Stimulated activated CD8-positive, alpha-beta memory T cell treated with anti-CD3 and anti-CD28 coated beads, Interleukin-7, amount 100 ng/mL, for 4 hours (primary cell): ENCODE data around the gene ABCB7.
"Not testable (repeated sequence)": the region's sequence is repeated elsewhere in the genome, so short reads cannot be mapped to it uniquely, and the experiment has no call there.

Source experiments
- DNase-seq, 2 donors: peaks; one replicate each; pipeline ENCODE4 v3.0.0-alpha.2; 2020; ENCODE audit warnings: low read depth in 2 of 2

ABCB7 gene

DNA sequence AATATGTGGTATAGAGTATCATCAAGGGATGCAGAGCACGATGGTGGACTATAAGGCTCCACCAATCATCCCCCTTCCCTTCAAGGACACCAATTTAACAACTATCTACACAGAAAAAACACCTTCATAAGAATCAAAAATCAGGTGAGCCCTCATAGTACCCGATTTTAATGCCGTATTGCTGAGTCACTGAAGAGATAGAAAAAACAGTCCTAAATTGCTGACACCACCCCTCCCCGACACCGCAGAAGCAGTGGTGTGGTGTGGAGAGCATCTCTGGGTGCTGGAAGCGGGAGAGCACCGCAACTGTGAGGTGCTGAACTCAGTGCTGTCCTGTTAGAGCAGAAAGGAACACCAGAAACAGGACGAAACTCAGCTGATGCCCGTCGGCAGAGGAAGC, 49.3 kb downstream of the ABCB7 start:
- DNase-seq, result no peak

DNA sequence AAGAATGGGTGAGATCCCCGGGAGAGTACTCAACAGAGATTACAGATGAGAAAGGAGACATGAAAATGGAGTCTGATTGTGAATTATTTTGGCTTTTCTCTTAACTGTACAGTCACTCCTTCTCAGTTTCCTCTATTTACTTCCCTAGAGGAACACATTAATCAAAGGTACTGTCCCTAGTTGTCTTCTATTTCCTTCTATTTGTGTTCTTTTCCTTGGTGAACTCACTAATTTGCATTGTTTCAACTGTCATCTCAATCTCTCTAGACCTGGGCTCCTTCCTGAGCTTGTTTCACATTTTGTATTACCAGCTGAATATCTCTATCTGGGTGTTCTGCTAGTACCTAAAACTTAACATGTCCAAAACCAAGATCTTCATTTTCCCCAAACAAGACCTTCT, 59.8 kb downstream of the ABCB7 start:
- DNase-seq, result no peak

- DNase-seq, result no peak
Observed at GRCh38 chrX:75086731-75087195, 69.3 kb downstream of the ABCB7 start.

DNA sequence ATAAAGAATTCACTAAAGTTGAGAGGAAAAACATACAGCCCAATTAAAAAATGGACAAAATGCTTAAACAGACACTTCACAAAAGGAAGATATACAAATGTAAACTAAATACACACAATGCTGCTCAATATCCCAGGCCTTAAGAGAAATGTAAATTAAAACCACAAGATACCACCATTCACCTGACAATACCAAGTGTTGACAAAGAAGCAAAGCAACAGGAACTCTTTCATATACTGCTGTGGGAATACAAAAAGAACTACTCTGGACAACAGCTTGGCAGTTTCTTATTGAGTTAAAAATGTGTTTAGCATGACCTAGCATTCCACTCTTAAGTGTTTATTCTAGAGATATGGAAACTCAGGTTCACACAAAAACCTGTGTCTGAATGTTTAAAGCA, 71.3 kb downstream of the ABCB7 start:
- no peak for DNase-seq

- DNase-seq, result no peak
Observed at GRCh38 chrX:75076429-75076828, 79.7 kb downstream of the ABCB7 start.

DNA sequence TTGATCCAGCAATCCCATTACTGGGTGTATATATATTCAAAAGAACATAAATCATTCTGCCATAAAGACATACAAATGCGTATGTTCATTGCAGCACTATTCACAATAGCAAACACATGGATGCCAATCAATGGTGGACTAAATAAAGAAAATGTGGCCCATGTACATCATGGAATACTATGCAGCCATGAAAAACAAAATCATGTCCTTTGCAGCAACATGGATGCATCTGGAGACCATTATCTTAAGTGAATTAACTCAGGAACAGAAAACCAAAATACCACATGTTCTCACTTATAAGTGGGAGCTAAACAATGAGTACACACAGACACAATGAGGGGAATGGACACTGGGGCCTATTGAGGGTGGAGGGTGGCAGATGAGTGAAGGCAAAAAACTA, 81.6 kb downstream of the ABCB7 start:
- no peak for DNase-seq

- no peak for DNase-seq
Observed at GRCh38 chrX:75071334-75071733, 84.7 kb downstream of the ABCB7 start.

- no peak for DNase-seq
Observed at GRCh38 chrX:75067931-75068330, 88.2 kb downstream of the ABCB7 start.

- DNase-seq, result no peak
Observed at GRCh38 chrX:75061701-75062100, 94.4 kb downstream of the ABCB7 start.

DNA sequence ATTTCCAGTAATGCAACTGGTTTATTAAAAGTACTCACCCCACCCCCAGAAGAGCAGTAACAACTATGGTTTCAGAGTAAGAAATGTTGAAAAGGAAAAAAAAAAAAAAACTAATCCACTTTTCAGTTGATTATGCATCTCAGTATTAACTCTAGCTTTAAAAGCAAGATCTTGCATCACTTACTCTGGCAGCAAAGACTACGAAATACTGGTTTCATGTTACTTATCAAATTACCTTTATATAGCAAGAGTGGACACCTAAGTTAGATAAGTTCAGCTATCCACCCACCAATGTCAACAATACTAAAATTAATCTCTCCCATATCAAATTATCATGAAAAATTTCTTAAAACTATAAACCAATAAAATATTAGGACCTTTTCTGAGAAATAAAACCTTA, 105.0 kb downstream of the ABCB7 start:
- DNase-seq, result no peak

DNA sequence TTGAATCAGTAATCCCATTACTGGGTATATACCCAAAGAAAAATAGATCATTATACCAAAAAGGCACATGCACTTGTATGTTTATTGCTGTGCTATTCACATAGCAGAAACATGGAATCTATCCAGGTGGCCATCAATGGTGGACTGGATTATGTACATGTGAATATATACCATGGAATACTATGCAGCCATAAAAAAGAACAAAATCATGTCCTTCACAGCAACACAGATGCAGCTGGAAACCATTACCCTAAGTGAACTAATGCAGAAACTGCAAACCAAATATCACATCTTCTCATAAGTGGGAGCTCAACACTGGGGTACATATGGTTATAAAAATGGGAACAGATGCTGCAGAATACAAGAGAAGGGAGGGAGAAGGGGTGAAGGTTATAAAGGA, 110.7 kb downstream of the ABCB7 start:
- DNase-seq, result no peak

GRCh38 chrX:75044142-75044541, 111.9 kb downstream of the ABCB7 start:
- not testable (repeated sequence) for DNase-seq

DNA sequence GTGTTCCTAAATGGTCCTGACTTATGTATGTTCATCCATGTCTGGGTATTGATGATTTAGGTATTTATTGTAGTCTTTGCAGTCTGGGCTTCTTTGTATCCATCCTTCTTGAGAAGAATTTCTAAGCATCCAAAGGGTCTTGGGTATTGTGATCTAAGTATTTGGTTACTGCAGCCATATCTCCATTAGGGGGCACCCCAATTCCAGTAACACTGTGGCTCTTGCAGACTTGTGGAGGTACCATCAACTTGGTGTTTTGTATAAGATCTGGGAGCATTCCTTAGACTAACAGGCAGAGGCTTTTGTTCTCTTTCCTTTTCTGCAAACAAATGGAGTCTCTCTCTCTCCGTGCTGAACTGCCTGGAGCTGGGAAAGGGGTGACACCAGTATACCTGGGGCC, 117.2 kb downstream of the ABCB7 start:
- DNase-seq, result no peak
